GM18511 (cell line): ENCODE results near the gene PAK1IP1.
"Not testable (repeated sequence)": the region's sequence is repeated elsewhere in the genome, so short reads cannot be mapped to it uniquely, and the experiment has no call there.

Experiments
- ATAC-seq: cut with Tn5 transposase; IDR thresholded peaks from one replicate; pipeline ENCODE4 v1.9.1; 2021; ENCODE audit warnings: mild to moderate bottlenecking, moderate library complexity; ENCODE audit not compliant: unreplicated experiment

PAK1IP1 gene

DNA sequence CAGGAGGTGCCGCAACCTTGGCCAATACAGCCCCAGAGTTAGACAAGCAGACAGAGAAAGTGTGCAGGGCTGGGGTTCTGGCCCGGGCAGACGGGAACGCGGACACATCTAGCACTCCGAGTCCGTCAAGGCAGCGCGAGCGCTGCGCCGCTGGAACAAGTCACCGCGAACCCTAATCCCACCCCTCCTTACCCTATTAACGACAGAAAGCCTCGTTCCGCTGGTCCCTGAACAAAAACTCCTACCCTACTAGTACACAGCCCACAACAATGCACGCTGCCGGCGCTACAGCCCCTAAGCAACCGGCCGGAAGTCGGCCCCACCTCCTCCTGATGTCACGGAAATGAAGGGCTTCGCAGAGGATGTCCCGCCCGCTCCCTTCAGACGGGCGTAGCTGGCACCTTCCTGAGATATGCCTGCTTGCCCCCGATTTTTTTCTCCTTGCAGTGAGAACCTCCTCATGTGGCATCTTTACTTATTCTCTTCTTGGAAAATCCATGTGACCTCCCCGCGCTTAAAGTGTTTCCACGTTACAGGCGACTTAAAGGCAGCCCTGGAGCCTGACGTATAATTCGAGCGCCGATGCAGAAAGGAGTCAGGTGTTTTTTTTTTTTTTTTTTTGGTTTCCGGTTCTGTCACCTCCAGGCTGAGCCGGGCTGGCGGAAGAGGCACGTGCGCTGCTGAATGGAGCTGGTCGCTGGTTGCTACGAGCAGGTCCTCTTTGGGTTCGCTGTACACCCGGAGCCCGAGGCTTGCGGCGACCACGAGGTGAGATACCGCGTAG lies at the start of gene PAK1IP1, which contains the start of gene C6orf52:
TSS of gene PAK1IP1 (plus strand) at position 671 of the 784 bp plus-strand sequence. CDS start at position 685, 14 bp downstream.
TSS of gene C6orf52 (minus strand) at position 315 of the 784 bp plus-strand sequence. CDS start 7,066 bp downstream, outside the sequence.
- ATAC-seq, result peak; percentile 99

DNA sequence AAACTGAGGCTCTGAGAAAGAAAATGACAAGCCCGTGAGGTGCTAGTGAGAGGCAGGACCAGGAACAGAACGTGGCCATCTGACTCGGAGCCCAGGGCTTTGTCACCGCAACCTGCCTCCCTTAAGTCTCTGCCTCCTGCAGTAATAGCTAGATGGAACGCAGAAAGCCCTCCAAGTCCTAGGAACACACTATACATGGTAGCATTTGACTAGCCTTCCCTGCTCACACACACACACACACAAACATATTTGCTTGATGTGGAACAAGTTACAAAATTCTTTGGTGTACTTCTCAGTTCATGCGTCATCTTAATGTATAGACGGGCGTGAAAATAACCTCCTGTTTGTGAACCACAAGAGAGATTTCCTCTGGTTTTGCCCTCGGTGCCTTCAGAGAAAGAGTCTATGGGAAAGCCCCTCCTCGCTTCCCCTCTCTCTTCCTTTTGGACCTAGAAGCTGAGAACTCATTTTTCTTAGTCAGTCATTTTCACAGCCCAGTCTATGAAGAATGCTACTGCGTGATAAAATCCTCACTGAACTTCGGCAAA lies 39.2 kb upstream of the PAK1IP1 start:
- peak; percentile 58 for ATAC-seq

GRCh38 chr6:10658910-10659698 lies 35.7 kb upstream of the PAK1IP1 start:
- peak; percentile 11 for ATAC-seq

GRCh38 chr6:10659699-10660348 lies 34.9 kb upstream of the PAK1IP1 start:
- peak; percentile 64 for ATAC-seq

- ATAC-seq, result not testable (repeated sequence)
These were observed 34.2 kb upstream of the PAK1IP1 start for GRCh38 chr6:10660431-10661191.

GRCh38 chr6:10662207-10662606 lies 32.6 kb upstream of the PAK1IP1 start:
- no peak for ATAC-seq

DNA sequence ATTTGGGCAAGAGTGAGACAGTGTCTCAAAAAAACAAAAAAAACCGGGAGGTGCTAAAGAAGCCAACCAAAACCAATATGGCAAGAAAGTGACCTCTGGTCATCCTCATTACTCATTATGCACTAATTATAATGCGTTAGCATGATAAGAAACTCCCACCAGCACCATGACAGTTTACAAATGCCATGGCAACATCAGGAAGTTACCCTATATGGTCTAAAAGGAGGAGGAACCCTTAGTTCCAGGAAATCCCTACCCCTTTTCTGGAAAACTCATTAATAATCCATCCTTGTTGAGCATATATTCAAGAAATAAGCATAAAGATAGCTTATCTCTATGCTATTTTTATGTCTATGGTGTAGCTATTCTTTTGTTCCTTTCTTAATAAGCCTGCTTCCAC lies 32.0 kb upstream of the PAK1IP1 start:
- ATAC-seq, result no peak

GRCh38 chr6:10665595-10665994 lies 29.2 kb upstream of the PAK1IP1 start:
- not testable (repeated sequence) for ATAC-seq

GRCh38 chr6:10668126-10668917 lies 26.4 kb upstream of the PAK1IP1 start:
- ATAC-seq, result no peak

DNA sequence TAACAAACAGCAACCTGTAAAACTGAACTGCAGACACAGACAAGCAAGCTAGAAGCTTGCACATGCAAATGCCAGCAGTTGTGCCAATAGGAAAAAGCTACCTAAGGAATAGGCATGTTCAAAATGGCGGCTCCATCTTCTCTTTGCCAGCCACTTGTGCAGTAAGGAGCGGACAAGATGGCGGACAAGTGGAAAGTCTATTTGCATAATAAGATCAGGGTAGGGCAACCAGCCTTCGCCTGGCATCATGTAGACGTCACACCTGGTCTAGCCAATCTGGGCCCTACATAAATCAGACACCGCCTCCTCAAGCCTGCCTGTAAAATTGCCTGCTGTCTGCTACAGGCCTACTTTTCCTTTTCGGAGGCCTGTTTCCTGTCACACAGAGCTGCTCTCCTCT lies 18.4 kb upstream of the PAK1IP1 start:
- ATAC-seq, result no peak

DNA sequence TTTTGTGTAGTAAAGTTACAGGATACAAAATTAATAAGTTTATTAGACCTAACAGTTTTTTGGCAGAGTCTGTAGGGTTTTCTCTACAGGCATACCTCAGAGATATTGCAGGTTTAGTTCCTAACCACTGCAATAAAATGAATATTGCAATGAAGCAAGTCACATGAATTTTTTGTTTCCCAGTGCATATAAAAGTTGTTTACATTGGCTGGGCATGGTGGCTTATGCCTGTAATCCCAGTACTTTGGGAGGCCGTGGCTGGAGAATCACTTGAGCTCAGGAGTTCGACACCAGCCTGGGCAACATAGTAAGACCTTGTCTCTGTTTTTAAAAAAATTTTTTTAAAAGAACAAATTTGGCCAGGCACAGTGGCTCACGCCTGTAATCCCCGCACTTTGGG lies 16.3 kb upstream of the PAK1IP1 start:
- no peak for ATAC-seq

DNA sequence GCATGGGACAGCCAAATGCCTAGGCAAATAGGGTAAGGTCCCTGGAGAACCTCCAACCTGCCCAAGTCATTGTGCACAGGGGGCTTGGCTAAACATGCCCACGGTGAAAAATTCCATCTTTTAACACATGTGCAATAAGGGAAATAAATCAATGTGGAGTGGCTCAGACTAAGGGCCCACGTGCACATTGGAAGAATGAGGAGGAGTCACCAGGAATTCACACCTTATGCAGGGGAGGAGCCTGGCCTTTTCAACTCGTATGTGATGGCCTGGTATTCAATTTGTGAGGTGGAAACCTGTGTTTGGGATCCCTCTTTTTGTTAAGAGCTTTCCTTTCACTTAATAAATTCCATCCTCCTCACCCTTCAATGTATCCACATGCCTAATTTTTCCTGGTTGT lies 13.0 kb upstream of the PAK1IP1 start:
- no peak for ATAC-seq

DNA sequence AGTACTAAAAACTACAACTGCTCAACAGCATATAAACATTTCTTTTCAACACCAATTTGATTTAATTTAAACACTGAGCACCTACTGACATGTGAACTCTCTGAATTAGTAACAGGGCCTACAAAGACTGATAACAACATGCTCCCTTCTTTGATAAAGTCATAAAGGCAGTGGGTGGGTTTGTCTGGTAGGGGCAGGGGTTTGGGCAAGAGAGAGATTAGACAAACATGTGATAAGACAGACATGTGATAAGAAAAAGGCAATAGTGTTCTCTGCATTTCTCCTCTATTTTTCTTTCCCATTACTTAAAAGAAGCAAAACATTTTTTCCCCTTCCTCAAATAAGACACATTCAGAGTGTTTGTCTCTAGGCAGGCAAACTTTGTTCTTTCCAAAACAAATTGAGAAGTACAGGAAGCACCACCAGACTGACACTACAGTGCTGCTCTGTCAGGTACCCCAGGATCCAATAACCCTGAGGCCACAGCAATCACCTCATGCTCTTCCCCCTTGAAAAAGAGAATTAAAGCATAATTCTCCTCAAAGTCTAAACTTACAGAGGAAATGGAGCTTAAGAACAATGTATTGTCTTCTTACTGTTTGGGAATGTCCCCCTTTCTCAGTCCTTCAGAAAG lies 12.3 kb upstream of the PAK1IP1 start:
- no peak for ATAC-seq

DNA sequence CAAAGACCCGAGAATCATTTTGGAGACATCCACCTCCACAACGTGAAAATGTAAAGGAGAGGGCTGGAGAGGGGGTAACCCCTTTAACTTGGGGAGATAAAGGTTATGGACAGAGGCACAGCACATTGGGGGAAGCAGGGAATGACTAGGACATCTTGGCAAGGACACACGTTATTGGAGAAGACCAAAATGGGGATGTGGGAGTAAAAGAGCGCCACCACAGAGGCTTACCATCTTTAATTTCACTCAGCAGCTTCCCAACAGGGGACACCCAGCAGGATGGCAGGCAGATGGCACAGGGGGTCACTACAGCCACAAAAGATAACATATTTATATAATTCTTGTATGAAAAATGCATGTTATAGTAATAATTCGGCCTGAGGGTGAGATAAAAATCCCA lies 10.2 kb upstream of the PAK1IP1 start:
- ATAC-seq, result no peak

GRCh38 chr6:10685092-10685915 lies 9.5 kb upstream of the PAK1IP1 start:
- no peak for ATAC-seq

DNA sequence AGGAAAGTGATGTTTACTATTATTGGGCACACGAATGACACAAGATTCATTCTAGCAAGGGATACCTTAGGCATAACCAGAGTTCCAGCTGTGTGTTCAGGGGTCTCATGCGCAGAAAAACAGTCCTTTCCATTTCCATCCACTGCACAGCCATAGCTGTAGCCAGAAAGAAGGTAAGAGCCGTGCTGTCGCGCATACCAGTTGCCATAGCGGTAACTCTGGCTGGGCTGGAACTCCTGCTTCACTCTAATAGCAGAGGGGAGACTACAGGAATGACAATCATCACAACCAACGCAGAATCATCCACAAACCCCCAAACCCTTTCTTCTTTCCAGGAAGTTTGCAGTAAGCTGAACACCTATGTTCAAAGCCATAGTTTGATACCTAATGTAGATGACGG lies 7.9 kb upstream of the PAK1IP1 start:
- ATAC-seq, result no peak

DNA sequence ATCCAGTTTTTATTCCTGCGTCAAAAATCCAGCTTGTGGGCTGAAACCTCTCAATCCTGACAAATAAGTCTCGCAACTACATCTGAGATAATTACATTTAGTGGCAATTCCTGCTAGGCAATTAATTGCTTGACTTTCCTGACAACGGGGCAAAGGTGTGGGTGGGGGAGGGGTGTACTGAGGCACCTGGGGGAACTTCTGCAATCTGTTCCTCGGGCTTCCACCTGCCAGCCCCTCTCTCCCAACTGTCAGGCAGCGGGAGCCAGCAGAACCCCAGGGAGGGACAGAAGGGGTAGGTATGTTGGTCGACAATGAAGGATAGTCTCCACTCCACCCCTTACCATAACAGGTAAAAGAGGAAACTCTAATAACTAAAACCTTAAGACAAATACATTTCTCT lies 7.2 kb upstream of the PAK1IP1 start:
- no peak for ATAC-seq
